Effector CD4-positive, alpha-beta T cell (primary cell): ENCODE data around the gene GSTT4. TPM values are rescaled to one million over a fixed set of nuclear protein-coding genes. Genes with fewer than 3 reads are reported as not detected.
"Not testable (repeated sequence)": the region's sequence is repeated elsewhere in the genome, so short reads cannot be mapped to it uniquely, and the experiment has no call there.

Experiments used
- DNase-seq: peaks from one replicate; pipeline ENCODE4 v3.0.0-alpha.2; 2020
- total RNA-seq: gene quantifications from one replicate; lab custom pipeline; 2026; lab: John Stamatoyannopoulos, UW

GSTT4 gene
- not detected for total RNA-seq

- DNase-seq = no peak
Observed at GRCh38 chr22:24005201-24005600, at the start of gene GSTT4. GSTT4 (minus strand) TSS chr22:24005453; CDS start chr22:24005356, 97 bp downstream.

- DNase-seq = no peak
Observed at GRCh38 chr22:24054356-24054755, 49.1 kb upstream of the GSTT4 start.

- DNase-seq = no peak
Observed at GRCh38 chr22:24053481-24054226, 48.4 kb upstream of the GSTT4 start.

GRCh38 chr22:24051568-24051967, 46.3 kb upstream of the GSTT4 start:
- no peak for DNase-seq

- DNase-seq = no peak
Observed at GRCh38 chr22:24051028-24051427, 45.8 kb upstream of the GSTT4 start.

- no peak for DNase-seq
Observed at GRCh38 chr22:24049978-24050377, 44.7 kb upstream of the GSTT4 start.

GRCh38 chr22:24049211-24049610, 44.0 kb upstream of the GSTT4 start:
- DNase-seq = no peak

- DNase-seq = no peak
Observed at GRCh38 chr22:24046024-24046423, 40.8 kb upstream of the GSTT4 start.

GRCh38 chr22:24043958-24044357, 38.7 kb upstream of the GSTT4 start:
- DNase-seq = no peak

GRCh38 chr22:24043465-24043864, 38.2 kb upstream of the GSTT4 start:
- not testable (repeated sequence) for DNase-seq

GRCh38 chr22:24040946-24041345, 35.7 kb upstream of the GSTT4 start:
- no peak for DNase-seq

- no peak for DNase-seq
Observed at GRCh38 chr22:24039046-24039445, 33.8 kb upstream of the GSTT4 start.

GRCh38 chr22:24037851-24038765, 32.9 kb upstream of the GSTT4 start:
- DNase-seq = no peak

GRCh38 chr22:24035296-24035695, 30.0 kb upstream of the GSTT4 start:
- DNase-seq = no peak

- DNase-seq = no peak
Observed at GRCh38 chr22:24033731-24034130, 28.5 kb upstream of the GSTT4 start.

- DNase-seq = no peak
Observed at GRCh38 chr22:24030186-24030702, 25.0 kb upstream of the GSTT4 start.

- DNase-seq = no peak
Observed at GRCh38 chr22:24029304-24029703, 24.1 kb upstream of the GSTT4 start.

GRCh38 chr22:24028533-24028932, 23.3 kb upstream of the GSTT4 start:
- no peak for DNase-seq

GRCh38 chr22:24027991-24028390, 22.7 kb upstream of the GSTT4 start:
- DNase-seq = no peak

GRCh38 chr22:24027389-24027975, 22.2 kb upstream of the GSTT4 start:
- no peak for DNase-seq

- DNase-seq = no peak
Observed at GRCh38 chr22:24026733-24027132, 21.5 kb upstream of the GSTT4 start.

- no peak for DNase-seq
Observed at GRCh38 chr22:24026056-24026455, 20.8 kb upstream of the GSTT4 start.

- DNase-seq = no peak
Observed at GRCh38 chr22:24025475-24025874, 20.2 kb upstream of the GSTT4 start.
